ENCODE data around the gene TMEM175.

DNA sequence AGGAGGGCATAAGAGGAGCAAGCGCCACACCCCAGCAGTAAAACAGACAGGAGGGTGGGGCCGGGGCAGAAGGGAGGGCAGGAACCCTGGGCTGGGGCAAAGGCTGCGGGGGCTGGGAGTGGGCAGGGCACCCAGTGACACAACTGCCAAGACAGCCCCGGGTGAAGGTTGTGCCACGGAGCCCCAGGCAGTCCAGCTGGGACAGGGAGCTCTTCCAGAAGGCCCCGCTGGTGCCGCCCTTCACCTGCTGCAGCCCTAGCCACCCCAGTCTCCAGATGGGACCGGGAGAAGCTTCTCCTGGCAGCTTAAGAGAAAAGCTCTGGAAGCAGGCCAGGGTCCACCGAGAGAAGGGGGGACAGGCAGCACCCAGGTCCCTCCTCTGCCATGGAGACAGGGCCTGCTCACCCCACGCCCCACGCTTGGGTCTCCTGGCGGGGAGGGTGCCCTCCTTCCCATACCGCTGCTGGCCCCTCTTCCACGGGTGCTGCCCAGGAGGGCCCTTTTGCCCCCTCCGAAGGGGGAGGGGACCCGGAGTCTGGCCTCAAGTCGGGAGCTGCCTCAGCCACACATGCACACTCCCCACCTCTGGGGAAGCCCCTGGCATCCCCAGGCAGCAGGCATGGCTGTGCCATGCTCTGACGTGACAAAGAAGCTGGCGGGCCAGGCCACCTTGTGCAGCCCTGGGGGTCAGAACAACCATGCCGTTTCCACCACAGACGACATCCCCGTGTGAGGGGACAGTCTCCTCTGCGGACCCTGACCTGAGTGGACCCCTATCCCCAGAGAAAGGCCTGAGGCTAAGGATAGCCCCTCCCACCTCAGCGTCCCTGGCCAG is 39.6 kb downstream of the TMEM175 start:
- no peak for TF ChIP-seq CTCF (conservative IDR thresholded peaks at IDR 0.05; ENCODE audit: low read length)
- no peak for TF ChIP-seq EZH2phosphoT487 (IDR thresholded peaks at IDR 0.05; ENCODE audit: borderline replicate concordance)

All from Loucy (cell line).